HG03103 (cell line): ENCODE results near the gene TTC7B.

ENCODE experiments used
- ATAC-seq: cut with Tn5 transposase; IDR thresholded peaks from one replicate; pipeline ENCODE4 v1.9.1; 2021; ENCODE audit warnings: low read depth; ENCODE audit not compliant: unreplicated experiment

TTC7B gene

GRCh38 chr14:90715993-90716392 lies 100.2 kb downstream of the TTC7B start:
- ATAC-seq, result no peak

GRCh38 chr14:90715495-90715894 lies 100.7 kb downstream of the TTC7B start:
- no peak for ATAC-seq

DNA sequence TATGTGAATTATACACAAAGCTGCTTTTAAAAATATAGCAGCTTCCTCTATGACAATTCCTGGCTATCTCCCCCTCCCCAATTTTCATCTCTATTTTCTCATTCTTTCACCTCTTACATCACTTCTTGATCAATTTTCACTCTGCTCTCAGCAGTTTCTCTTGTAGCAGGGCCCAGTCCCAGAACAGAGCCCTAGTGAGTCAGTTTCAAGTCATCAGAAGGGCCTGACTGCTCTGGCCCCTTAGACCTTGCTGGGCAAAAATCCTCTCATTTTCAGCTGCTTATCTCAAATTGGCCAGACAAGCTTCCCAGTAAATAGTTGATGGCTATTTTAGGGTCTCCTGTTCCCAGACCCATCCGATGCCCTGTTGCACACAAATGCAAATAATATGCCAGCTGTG lies 101.4 kb downstream of the TTC7B start:
- ATAC-seq, result no peak

GRCh38 chr14:90704738-90705392 lies 111.4 kb downstream of the TTC7B start:
- ATAC-seq, result no peak

DNA sequence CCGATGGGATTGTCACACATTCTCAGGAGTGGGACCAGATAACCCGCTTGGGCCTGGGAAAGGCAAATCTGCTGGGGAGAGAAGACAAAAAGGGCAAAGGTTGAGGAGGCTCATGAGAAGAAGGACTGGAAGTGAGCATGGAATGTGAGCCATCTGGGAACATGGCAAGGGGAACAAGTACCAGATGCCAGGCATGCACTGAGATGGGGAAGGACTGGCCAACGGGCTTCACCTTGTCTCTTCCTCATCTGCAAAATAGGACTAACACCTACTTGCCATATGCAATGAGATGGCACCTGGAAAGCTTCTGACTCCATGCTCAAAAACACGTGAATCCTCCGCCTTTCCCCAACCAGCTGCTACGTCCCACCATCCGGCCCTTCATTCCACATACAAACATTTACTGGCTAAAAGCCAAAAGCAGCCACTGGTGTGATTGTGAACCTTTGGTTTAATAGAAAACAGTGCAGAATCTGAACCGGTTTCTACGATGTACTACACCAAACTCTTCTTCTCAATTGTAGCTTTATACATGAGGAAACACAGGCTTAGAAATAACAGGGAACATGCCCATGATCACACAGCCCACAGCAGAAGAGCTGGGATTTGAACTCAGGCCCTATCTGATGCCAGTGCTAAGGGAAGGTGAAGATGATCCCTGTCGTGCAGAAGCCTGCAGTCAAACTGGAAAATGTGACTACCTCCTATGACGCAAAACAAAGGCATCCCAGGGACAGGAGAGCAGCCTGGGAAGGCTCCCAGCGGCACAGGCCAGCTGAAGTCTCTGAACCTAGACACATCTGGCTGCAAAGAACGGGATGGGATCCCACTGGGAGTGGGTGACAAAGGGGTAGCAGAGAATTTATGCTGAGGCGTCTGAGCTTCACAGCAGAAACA lies 112.1 kb downstream of the TTC7B start:
- no peak for ATAC-seq

DNA sequence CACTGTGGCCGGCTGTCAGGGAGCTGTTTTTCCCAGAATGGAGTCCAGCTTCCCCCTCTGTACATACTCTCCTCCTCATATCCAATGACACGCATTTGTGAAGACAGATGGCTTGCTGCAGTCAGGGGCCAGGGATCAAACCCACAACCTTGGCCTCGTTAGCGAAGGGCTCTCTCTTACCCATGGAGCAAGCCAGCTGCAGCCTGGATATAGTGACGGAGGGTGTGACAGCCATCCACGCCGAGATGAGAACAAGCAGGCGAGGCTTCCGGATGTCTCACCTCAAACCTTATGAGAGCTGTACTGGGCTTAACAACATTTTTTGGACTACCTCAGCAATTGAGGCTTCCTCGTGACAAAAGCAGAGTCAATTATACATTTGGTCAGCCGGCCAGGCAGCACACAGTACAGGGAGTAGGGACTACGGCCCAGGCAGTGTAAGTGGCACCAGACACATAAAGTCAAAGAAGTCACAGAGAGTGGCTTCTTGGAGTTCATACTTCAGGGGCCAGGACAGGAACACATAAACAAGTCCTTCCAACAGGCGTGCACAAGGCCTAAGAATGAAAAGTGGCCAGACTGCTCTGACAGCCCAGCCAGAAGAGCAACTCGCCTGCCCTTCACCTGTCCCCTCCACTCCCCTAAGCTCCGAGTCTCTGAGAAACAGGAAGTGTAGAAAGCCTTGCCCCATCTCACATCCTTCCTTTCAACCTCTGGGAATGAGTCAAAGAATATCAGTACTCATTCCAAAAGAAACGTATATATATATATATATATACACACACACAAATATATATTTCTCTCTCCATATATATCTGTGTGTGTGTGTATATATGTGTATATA lies 115.1 kb downstream of the TTC7B start:
- no peak for ATAC-seq

GRCh38 chr14:90699016-90699415 lies 117.2 kb downstream of the TTC7B start:
- no peak for ATAC-seq

- ATAC-seq, result no peak
Measured at GRCh38 chr14:90698379-90698869, 117.8 kb downstream of the TTC7B start.

DNA sequence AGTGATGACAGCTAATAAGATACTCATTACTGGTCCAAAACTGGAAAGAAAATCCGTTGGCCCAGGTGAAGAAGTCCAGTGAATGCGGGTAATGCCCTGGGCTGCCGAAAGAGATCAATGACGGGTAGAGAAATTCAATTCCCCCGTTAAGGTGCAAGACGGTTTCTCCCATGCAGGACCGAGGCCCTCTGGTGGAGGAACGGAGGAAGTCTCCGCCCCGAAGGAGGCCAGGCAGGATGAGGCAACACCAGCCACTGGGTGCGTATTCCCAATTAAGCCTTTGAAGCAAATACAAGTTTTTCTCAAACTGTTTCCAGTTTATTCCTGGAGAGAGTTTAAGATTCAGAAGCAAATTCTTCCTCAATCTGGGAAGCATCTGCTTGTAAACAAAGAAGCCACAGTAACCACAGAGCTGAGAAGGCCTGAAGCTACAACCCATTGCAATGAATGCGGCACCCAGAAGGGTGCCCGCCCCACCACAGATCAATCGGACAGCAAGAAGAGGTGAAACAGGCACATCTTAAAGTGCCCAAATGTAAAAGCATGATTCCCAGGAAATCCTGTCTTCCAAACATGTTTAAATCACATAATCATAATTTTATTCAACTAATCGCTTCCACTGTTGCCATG lies 118.5 kb downstream of the TTC7B start:
- ATAC-seq, result no peak

- no peak for ATAC-seq
Measured at GRCh38 chr14:90697132-90697531, 119.1 kb downstream of the TTC7B start.

DNA sequence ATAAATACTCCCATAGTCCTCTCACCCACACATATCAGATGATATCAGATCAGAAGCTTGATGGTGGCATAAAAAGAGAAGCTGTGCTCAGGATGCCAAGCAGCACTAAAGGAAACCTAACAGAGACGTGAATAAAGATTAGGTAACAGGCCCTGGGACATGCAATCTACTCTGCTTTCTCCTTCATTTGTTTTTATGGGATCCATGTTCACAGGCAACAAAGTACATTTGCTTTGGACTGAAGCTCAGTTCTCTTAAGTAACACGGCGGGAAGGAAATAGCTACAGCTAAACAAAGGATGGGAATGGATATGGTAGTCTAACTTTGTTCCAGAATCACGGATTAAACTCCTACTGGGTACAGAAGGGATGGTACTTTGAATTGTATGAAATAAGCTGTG lies 119.5 kb downstream of the TTC7B start:
- ATAC-seq, result no peak

GRCh38 chr14:90695997-90696660 lies 120.1 kb downstream of the TTC7B start:
- ATAC-seq, result no peak

GRCh38 chr14:90693413-90693812 lies 122.8 kb downstream of the TTC7B start:
- no peak for ATAC-seq

DNA sequence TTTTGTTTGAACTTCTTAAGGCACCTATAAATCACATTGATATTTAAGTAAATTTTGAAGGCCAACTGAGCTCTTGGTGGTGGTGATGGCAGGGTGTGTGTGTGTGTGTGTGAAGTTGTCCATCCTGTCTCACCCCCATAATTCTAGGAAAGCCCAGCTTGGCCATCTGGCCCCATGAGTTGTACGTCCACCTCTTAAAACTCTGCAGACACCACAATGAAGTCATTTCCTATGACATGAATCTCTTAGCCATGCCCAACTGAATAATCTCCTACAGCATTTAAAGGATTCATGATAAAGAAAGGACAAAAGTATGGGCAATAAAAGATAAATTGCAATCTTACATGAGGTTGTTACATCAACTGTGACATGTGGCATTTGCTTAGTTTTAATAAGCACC lies 123.4 kb downstream of the TTC7B start:
- ATAC-seq, result no peak

GRCh38 chr14:90692061-90692460 lies 124.2 kb downstream of the TTC7B start:
- ATAC-seq, result no peak

DNA sequence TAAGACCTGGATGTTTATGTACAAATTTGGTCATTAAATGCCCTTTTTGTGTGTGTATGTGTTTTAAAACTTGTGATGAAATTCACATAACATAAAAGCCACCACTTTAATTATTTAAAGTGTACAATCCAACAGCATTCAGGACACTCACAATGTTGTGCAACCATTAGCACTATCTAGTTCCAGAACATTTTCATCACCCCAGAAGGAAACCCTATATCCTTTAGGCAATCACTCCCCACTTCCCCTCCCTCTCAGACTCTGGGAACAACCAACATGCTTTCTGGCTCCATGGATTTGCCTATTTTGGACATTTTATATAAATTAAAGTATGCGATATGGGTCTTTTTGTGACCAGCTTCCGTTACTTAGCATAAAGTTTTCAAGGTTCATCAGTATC lies 124.6 kb downstream of the TTC7B start:
- no peak for ATAC-seq

DNA sequence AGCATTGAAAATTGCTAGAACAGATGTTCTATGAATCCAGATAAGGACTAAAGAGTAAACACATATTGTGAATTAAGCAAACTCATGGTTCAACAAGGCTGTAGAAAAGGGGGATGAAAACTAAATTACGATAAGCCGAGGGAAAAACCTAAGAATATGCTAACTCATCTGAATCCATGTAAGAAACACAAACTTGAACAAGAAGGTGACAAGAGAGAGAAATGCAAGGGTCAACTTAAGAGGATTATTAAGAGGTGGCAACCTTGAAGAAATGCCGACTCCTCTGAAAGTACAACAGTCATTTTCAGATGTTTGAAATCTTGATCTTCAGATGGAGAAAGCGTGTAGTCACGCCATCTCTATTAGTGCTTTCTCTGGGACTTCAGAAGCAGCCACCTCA lies 128.6 kb downstream of the TTC7B start:
- no peak for ATAC-seq

DNA sequence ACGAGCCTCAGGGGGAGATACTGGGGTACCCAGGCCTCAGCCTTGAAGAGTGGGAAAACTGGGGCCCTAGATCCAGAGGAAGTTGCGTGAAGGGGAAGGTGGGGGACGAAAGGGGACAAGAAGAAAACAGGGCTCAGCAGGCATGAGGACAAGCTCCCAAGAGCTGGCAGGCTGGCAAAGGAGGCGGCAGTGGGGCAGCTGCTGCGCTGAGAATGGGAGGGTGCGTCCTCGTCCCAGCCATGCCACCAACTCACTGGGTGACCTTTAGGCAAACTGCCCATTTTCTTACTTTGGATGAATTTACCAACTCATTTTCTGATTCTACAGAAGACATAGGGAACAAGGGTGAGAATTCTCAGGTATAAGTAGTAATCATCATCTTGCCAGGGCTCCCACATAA lies 133.6 kb downstream of the TTC7B start:
- no peak for ATAC-seq

DNA sequence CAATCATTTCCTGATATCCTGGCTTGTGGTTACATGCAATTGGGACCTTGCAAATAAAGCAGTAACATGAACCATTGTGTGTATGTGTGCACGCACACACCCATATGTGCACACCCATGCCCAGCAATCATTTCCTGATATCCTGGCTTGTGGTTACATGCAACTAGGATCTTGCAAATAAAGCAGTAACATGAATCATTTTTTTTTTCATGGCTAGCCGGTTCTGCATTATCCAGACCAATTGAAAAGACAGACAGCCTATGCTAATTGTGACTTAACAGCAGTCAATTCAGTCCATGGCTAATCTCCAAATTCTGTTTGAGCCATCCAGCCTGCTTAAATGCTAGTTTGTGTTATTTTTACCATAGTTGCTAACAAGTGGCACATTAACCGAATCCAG lies 134.3 kb downstream of the TTC7B start:
- no peak for ATAC-seq

GRCh38 chr14:90678846-90679362 lies 137.3 kb downstream of the TTC7B start:
- ATAC-seq, result no peak
